Thoracic aorta (tissue), 2 donors: Measurements from ENCODE around the gene CYLD. TPM values are rescaled to one million over a fixed set of nuclear protein-coding genes. Genes with fewer than 3 reads are reported as not detected.

Source experiments
- ATAC-seq: fragments of 150-250 bp; one replicate; pipeline ENCODE4 v1.8.0; 2017; ENCODE audit warnings: low read depth; ENCODE audit not compliant: insufficient number of reproducible peaks, low FRiP score
- DNase-seq: peaks from one replicate; pipeline ENCODE4 v3.0.0-alpha.2; 2020; ENCODE audit warnings: low spot score
- H3K27ac ChIP-seq, 2 donors: fragments of 200-600 bp; sonication (generic); 1 replicate in 1 of 2; 2 replicates in 1 of 2; pipeline ENCODE4 v1.5.1; 2016; ENCODE audit warnings: mild to moderate bottlenecking in 2 of 2, moderate library complexity in 2 of 2
- H3K27me3 ChIP-seq: fragments of 200-600 bp; sonication (generic); replicated peaks from 2 replicates; pipeline ENCODE4 v1.6.0; 2016; ENCODE audit warnings: mild to moderate bottlenecking; ENCODE audit not compliant: insufficient read depth
- H3K36me3 ChIP-seq: fragments of 200-600 bp; sonication (generic); one replicate; pipeline ENCODE4 v1.5.1; 2016
- H3K4me1 ChIP-seq, 2 donors: fragments of 200-600 bp; sonication (generic); 1 replicate in 1 of 2; 2 replicates in 1 of 2; pipeline versions ENCODE4 v1.5.1 to v1.6.0; 2016; ENCODE audit warnings: low read depth in 2 of 2, mild to moderate bottlenecking in 1 of 2; ENCODE audit not compliant: control insufficient read depth in 1 of 2
- H3K4me3 ChIP-seq: fragments of 200-600 bp; sonication (generic); 2 replicates; pipeline ENCODE4 v1.5.1; 2016; ENCODE audit warnings: mild to moderate bottlenecking
- H3K9me3 ChIP-seq: fragments of 200-600 bp; sonication (generic); 2 replicates; pipeline ENCODE4 v1.5.1; 2016
- CTCF ChIP-seq: fragments of 200-600 bp; sonication (generic); IDR thresholded peaks from one replicate; pipeline ENCODE4 v1.5.1; 2019; ENCODE audit warnings: antibody characterized with exemption
- total RNA-seq, 2 donors: library from RNA; depleted of rRNA; stranded (reverse); fragments of >200 nt; gene quantifications; one replicate each; pipeline versions ENCODE4 v1.1.0 to v1.2.3, GENCODE V29; 2016

Gene CYLD
- total RNA-seq, 2 donors from 2014 or later, result 53.9 to 91.9 TPM

GRCh38 chr16:50819706-50820105 lies 77.8 kb downstream of the CYLD start:
- DNase-seq, result no peak
- no peak for ATAC-seq

GRCh38 chr16:50820225-50820624 lies 78.3 kb downstream of the CYLD start:
- no peak overlapping the region for H3K4me3 ChIP-seq
- TF ChIP-seq CTCF, result no peak
- no peak overlapping the region for H3K27ac ChIP-seq
- no peak for ATAC-seq
- no peak for DNase-seq
- no peaks in the 10 kb centered on the region for H3K9me3 ChIP-seq
- H3K36me3 ChIP-seq, result no peaks in the 10 kb centered on the region
- no peaks in the 10 kb centered on the region for H3K27me3 ChIP-seq
- no peaks in the 10 kb centered on the region for H3K4me1 ChIP-seq

More at GRCh38 chr16:50819706-50820105, 77.8 kb downstream of the CYLD start:
- no peak for TF ChIP-seq CTCF
- no peaks in the 10 kb centered on the region for H3K4me1 ChIP-seq
- H3K27ac ChIP-seq, result no peak overlapping the region
- H3K36me3 ChIP-seq, result no peaks in the 10 kb centered on the region
- H3K9me3 ChIP-seq, result no peaks in the 10 kb centered on the region
- H3K4me3 ChIP-seq, result no peak overlapping the region
- no peaks in the 10 kb centered on the region for H3K27me3 ChIP-seq

- TF ChIP-seq CTCF, result no peak
- Histone ChIP-seq H3K4me1 (no peaks in the 10 kb centered on the region), H3K36me3 (no peaks in the 10 kb centered on the region), H3K4me3 (no peak overlapping the region), H3K9me3 (no peaks in the 10 kb centered on the region), H3K27ac (no peak overlapping the region), H3K27me3 (no peaks in the 10 kb centered on the region)
- DNase-seq (no peak), ATAC-seq (no peak)
These were observed 79.7 kb downstream of the CYLD start for GRCh38 chr16:50821586-50821985.

- no peak for DNase-seq
- TF ChIP-seq CTCF, result no peak
- Histone ChIP-seq H3K9me3 (no peaks in the 10 kb centered on the region), H3K4me1 (no peaks in the 10 kb centered on the region), H3K4me3 (no peak overlapping the region), H3K27me3 (no peaks in the 10 kb centered on the region), H3K36me3 (no peaks in the 10 kb centered on the region), H3K27ac (no peak overlapping the region)
- ATAC-seq, result no peak
These were observed 80.8 kb downstream of the CYLD start for GRCh38 chr16:50822671-50823070.

GRCh38 chr16:50826797-50827316 lies 85.0 kb downstream of the CYLD start:
- no peak for TF ChIP-seq CTCF
- Histone ChIP-seq H3K27me3 (no peaks in the 10 kb centered on the region), H3K4me3 (no peak overlapping the region), H3K27ac (no peak overlapping the region), H3K4me1 (no peaks in the 10 kb centered on the region), H3K9me3 (no peaks in the 10 kb centered on the region), H3K36me3 (no peaks in the 10 kb centered on the region)
- DNase-seq, result no peak
- no peak for ATAC-seq
